AG10803 (cell line): Measurements from ENCODE around the gene COMMD3.
"Not testable (repeated sequence)": the region's sequence is repeated elsewhere in the genome, so short reads cannot be mapped to it uniquely, and the experiment has no call there.

ENCODE experiments used
- DNase-seq: peaks from one replicate; pipeline ENCODE4 v3.0.0; 2010; ENCODE audit warnings: low read depth
- H3K4me3 ChIP-seq: 2 replicates; pipeline ENCODE4 v1.5.1; 2011; ENCODE audit warnings: mild to moderate bottlenecking, low read length, control low read depth
- TF ChIP-seq, protein P1 (sequence below): conservative IDR thresholded peaks from 2 replicates; pipeline ENCODE4 v1.5.1; 2011; ENCODE audit warnings: mild to moderate bottlenecking, low read length, control low read depth, inconsistent platforms

COMMD3 gene

DNA sequence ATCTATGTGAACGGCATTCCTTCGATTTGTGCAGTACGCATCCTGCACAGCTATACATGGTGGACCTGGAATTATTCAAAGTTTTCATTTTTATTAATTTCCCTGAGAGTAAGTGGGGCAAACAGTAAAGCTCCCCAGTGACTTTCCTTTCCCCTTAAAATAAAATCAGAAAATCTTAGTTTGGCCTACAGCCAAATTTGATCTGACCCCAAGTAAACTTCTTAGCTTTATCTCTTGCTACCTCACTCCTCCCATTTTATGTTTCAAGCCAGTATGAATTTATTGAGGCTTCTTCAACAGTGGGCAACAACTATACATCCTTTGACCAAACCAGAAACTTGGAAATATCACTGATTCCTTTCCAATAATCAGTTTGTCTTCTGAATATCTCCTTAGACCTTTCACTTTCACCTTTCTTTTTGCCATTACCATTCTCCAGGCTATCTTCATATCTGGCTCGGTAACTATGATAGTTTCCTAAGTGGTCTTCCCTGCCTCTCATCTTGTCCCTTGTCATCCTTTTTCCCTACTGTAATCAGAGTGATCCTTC is 40.2 kb downstream of the COMMD3 start:
- no peak overlapping the region for H3K4me3 ChIP-seq
- TF ChIP-seq, protein P1, sequence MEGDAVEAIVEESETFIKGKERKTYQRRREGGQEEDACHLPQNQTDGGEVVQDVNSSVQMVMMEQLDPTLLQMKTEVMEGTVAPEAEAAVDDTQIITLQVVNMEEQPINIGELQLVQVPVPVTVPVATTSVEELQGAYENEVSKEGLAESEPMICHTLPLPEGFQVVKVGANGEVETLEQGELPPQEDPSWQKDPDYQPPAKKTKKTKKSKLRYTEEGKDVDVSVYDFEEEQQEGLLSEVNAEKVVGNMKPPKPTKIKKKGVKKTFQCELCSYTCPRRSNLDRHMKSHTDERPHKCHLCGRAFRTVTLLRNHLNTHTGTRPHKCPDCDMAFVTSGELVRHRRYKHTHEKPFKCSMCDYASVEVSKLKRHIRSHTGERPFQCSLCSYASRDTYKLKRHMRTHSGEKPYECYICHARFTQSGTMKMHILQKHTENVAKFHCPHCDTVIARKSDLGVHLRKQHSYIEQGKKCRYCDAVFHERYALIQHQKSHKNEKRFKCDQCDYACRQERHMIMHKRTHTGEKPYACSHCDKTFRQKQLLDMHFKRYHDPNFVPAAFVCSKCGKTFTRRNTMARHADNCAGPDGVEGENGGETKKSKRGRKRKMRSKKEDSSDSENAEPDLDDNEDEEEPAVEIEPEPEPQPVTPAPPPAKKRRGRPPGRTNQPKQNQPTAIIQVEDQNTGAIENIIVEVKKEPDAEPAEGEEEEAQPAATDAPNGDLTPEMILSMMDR = no peak
- DNase-seq = no peak

DNA sequence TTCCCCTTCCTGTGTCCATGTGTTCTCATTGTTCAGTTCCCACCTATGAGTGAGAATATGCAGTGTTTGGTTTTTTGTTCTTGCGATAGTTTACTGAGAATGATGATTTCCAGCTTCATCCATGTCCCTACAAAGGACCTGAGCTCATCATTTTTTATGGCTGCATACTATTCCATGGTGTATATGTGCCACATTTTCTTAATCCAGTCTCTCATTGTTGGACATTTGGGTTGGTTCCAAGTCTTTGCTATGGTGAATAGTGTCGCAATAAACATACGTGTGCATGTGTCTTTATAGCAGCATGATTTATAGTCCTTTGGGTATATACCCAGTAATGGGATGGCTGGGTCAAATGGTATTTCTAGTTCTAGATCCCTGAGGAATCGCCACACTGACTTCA is 41.6 kb downstream of the COMMD3 start:
- not testable (repeated sequence) for DNase-seq, H3K4me3 ChIP-seq

DNA sequence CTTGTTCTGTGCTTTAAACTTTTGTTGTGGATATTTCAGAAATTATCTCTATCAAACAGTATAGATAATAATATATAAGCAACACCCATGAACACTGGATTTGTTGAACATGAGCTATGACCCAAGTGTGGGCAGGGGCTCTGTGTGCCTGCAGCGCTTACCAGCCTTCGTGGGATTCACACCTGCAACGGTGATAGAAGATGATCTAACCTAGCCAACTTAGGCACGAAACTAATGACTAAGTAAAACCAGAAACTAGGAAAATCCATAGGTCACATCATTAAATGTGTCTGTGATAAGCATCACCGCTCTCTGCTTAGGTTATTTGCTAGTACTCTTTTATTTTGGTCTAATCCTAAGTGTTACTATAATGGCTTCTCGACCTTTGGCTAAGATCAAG is 47.1 kb downstream of the COMMD3 start:
- DNase-seq = no peak
- TF ChIP-seq, protein P1 = no peak
- H3K4me3 ChIP-seq = no peak overlapping the region

DNA sequence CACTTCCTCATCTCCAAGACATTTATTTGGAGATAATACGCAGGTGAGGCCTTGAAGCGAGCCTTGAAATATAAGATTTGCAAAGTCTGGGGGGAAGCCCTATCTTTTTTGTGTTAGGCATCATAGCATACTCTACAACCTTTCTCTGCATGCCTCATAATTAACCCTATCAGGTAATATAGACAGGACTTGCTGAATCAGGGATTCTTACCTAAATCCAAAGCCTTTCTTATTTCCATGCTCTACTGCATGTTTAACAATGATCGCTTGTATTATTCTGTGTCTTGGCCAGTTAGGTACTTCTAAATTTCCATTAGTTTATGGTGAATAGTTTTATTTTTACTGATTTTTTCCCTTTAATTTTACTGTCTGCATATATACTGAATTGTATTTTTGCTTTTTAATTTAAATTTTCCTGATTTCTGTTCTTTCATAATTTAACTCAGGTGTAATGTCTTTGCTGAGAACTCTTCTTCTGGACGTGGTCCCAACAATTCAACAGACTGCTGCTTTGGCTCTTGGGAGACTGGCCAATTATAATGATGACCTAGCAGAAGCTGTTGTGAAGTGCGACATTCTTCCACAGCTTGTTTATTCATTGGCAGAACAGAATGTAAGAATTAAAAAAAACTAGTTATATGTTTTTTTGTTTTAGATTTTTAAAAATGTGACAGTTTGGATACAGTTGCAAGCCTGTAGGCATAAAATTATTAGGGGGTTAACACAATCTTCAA is 48.4 kb downstream of the COMMD3 start:
- no peak overlapping the region for H3K4me3 ChIP-seq
- DNase-seq = no peak
- TF ChIP-seq, protein P1 = no peak

DNA sequence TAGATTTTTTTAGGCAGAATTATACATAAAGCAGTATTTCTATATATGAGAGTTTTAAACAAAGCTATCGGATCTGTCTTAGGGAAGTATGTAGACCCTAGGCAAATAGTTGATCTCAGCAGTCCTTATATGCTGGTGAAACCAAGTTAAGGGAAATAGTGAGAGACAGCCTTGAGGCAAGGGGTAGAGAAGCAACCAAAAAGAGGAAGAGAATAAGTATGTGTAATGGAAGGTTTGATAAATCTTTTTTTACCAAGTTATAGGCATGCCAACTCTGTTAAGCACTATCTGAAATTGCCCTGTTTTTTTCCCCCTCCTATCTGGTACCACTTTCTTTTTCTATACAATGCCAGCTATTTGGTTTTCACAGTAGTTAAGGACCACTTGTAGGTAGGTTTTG is 49.0 kb downstream of the COMMD3 start:
- H3K4me3 ChIP-seq = no peak overlapping the region
- no peak for DNase-seq
- TF ChIP-seq, protein P1 = no peak

DNA sequence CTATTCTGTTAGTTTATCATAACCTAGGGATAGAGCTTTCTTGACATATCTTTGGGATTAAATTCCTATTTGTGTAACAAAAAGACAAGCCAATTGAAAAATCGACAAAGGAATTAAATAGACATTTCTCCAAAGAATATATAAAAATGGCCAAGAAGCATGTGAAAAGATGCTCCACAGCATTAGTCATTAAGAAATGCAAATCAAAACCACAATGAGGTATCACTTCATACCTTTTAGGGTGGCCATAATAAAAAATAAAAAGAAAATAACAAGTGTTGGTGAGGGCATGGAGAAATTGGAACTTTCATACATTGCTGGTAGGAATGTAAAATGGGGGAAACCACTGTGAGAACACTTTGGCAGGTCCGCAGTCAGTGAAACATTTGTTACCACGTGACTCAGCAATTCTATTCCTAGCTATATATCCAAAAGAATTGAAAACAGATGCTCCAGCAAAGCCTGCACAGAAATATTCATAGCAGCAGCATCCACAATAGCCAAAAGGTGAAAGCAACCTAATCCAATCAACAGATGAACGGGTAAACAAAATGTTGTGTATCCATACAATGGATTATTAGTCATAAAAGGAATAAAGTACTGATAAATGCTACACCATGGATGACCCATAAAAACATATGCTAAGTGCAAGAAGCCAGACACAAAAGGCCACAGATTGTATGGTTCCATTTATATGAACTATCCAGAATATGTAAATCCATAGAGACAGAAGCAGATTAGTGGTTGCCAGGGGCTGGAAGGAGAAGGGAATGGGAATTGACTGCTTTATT is 49.7 kb downstream of the COMMD3 start:
- TF ChIP-seq, protein P1 = no peak
- peak; percentile 31 for DNase-seq
- H3K4me3 ChIP-seq = no peak overlapping the region

DNA sequence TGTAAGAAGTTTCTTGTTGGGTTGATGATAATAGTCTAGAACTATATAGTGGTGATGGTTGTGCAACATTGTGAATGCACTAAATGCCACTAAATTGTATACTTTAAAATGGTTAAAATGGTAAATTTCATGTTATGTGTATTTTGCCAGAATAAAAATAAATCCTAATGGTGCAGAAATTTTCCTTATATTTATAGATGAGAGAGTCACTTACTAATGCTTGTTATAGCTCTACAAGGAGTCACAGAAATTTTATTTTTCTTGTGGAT is 50.2 kb downstream of the COMMD3 start:
- no peak overlapping the region for H3K4me3 ChIP-seq
- no peak for DNase-seq
- TF ChIP-seq, protein P1 = no peak
